Neural cell (in vitro differentiated cells): ENCODE results near the gene ATP5F1A. TPM values are rescaled to one million over a fixed set of nuclear protein-coding genes. Genes with fewer than 3 reads are reported as not detected.

ENCODE experiments used
- H2AFZ ChIP-seq: fragments of 200-600, 300-800 bp; sonication (generic), shearing (Covaris generic); 2 replicates; pipeline ENCODE4 v1.6.0; 2014; ENCODE audit warnings: low read depth, mild to moderate bottlenecking, antibody characterized with exemption, low read length, moderate library complexity
- H3F3A ChIP-seq: fragments of 200-600 bp; shearing (Covaris generic); 2 replicates; pipeline ENCODE4 v1.6.1; 2016; ENCODE audit warnings: mild to moderate bottlenecking, moderate library complexity, mixed read lengths, antibody characterized with exemption, low read length; ENCODE audit not compliant: insufficient read depth, poor library complexity, severe bottlenecking
- H3K27ac ChIP-seq: fragments of 200-600, 300-800 bp; sonication (generic), shearing (Covaris generic); 2 replicates; pipeline ENCODE4 v1.5.1; 2014; ENCODE audit warnings: mild to moderate bottlenecking, low read length, moderate library complexity
- H3K27me3 ChIP-seq: fragments of 300-800, 200-600 bp; sonication (generic), shearing (Covaris generic); 2 replicates; pipeline ENCODE4 v1.6.0; 2014; ENCODE audit warnings: mild to moderate bottlenecking, low read depth, low read length, moderate library complexity; ENCODE audit not compliant: insufficient read depth
- H3K36me3 ChIP-seq: fragments of 300-800, 200-600 bp; sonication (generic), shearing (Covaris generic); 2 replicates; pipeline ENCODE4 v1.5.1; 2014; ENCODE audit warnings: mild to moderate bottlenecking, antibody characterized with exemption, low read length, moderate library complexity; ENCODE audit not compliant: insufficient read depth
- H3K4me2 ChIP-seq: fragments of 300-800, 200-600 bp; sonication (generic), shearing (Covaris generic); 2 replicates; pipeline ENCODE4 v1.6.0; 2014; ENCODE audit warnings: mild to moderate bottlenecking, low read length
- H3K4me3 ChIP-seq: fragments of 300-800, 200-600 bp; sonication (generic), shearing (Covaris generic); 2 replicates; pipeline ENCODE4 v1.5.1; 2014; ENCODE audit warnings: mild to moderate bottlenecking, low read length, moderate library complexity
- H3K79me2 ChIP-seq: fragments of 200-600 bp; shearing (Covaris generic); replicated peaks from 2 replicates; pipeline ENCODE4 v1.6.0; 2014; ENCODE audit warnings: mild to moderate bottlenecking, low read length, moderate library complexity; ENCODE audit not compliant: insufficient read depth
- H3K9ac ChIP-seq: fragments of 300-800, 200-600 bp; sonication (generic), shearing (Covaris generic); 2 replicates; pipeline ENCODE4 v1.6.1; 2016; ENCODE audit warnings: mild to moderate bottlenecking, low read length, mixed read lengths
- H3K9me2 ChIP-seq: fragments of 200-600 bp; shearing (Covaris generic); 2 replicates; pipeline ENCODE4 v1.6.1; 2016; ENCODE audit warnings: mild to moderate bottlenecking, low read length, mixed read lengths; ENCODE audit not compliant: insufficient read depth
- H3K9me3 ChIP-seq: fragments of 200-600, 300-800 bp; sonication (generic), shearing (Covaris generic); 2 replicates; pipeline ENCODE4 v1.6.1; 2016; ENCODE audit warnings: mild to moderate bottlenecking, mixed run types, low read length, moderate library complexity, mixed read lengths
- H4K20me1 ChIP-seq: fragments of 200-600 bp; shearing (Covaris generic); 2 replicates; pipeline ENCODE4 v1.6.1; 2016; ENCODE audit warnings: mild to moderate bottlenecking, mixed run types; ENCODE audit not compliant: insufficient read depth
- CTCF ChIP-seq: fragments of 450-650 bp; IDR thresholded peaks from 2 replicates; pipeline ENCODE4 v1.5.1; 2014; ENCODE audit warnings: antibody characterized with exemption, mild to moderate bottlenecking, moderate library complexity; ENCODE audit not compliant: poor library complexity, severe bottlenecking
- EP300 ChIP-seq: fragments of 450-650 bp; conservative IDR thresholded peaks from 2 replicates; pipeline ENCODE4 v1.6.1; 2014; ENCODE audit warnings: antibody characterized with exemption, mild to moderate bottlenecking, moderate library complexity; ENCODE audit not compliant: poor library complexity, severe bottlenecking
- EZH2 ChIP-seq: fragments of 200-600, 300-800 bp; shearing (Covaris generic), sonication (generic); IDR thresholded peaks from 2 replicates; pipeline ENCODE4 v1.6.1; 2014; ENCODE audit warnings: antibody characterized with exemption, low read length, borderline replicate concordance, mild to moderate bottlenecking; ENCODE audit not compliant: insufficient read depth, poor library complexity, severe bottlenecking
- MXI1 ChIP-seq: fragments of 450-650 bp; conservative IDR thresholded peaks from 2 replicates; pipeline ENCODE4 v1.6.1; 2014; ENCODE audit warnings: antibody characterized with exemption, mild to moderate bottlenecking; ENCODE audit not compliant: poor library complexity, severe bottlenecking
- POLR2AphosphoS5 ChIP-seq: IDR thresholded peaks from 2 replicates; pipeline ENCODE4 v1.6.1; 2012
- RAD21 ChIP-seq: fragments of 450-650 bp; conservative IDR thresholded peaks from 2 replicates; pipeline ENCODE4 v1.6.1; 2014; ENCODE audit warnings: antibody characterized with exemption, mild to moderate bottlenecking, moderate library complexity
- REST ChIP-seq: IDR thresholded peaks from 2 replicates; pipeline ENCODE4 v1.6.1; 2012; ENCODE audit warnings: borderline replicate concordance
- SMC3 ChIP-seq: fragments of 450-650 bp; conservative IDR thresholded peaks from 2 replicates; pipeline ENCODE4 v1.6.1; 2014; ENCODE audit warnings: antibody characterized with exemption, mild to moderate bottlenecking, moderate library complexity; ENCODE audit not compliant: poor library complexity
- TAF1 ChIP-seq: IDR thresholded peaks from 2 replicates; pipeline ENCODE4 v1.6.1; 2012; ENCODE audit warnings: low read depth
- polyA plus RNA-seq: library from polyadenylated mRNA; depleted of rRNA; stranded (reverse); fragments of >200 nt; gene quantifications from 2 replicates; pipeline ENCODE4 v1.2.3, GENCODE V29; 2014

ATP5F1A gene
- polyA plus RNA-seq, 1 donor from 2014 or later, result 1,949 TPM

GRCh38 chr18:46034230-46034629, 63.9 kb downstream of the ATP5F1A start:
- no peaks in the 10 kb centered on the region for H4K20me1 ChIP-seq
- no peak overlapping the region for H3K27ac ChIP-seq
- H2AFZ ChIP-seq, result no peak overlapping the region
- H3K4me2 ChIP-seq, result no peak overlapping the region
- H3K9me2 ChIP-seq, result no peaks in the 10 kb centered on the region
- no peak for TF ChIP-seq TAF1
- TF ChIP-seq SMC3, result no peak
- no peak for TF ChIP-seq EP300
- no peak for TF ChIP-seq CTCF
- TF ChIP-seq RAD21, result no peak
- TF ChIP-seq EZH2, result no peak
- no peak for TF ChIP-seq REST
- no peak for TF ChIP-seq MXI1
- TF ChIP-seq POLR2AphosphoS5, result no peak
- no peak overlapping the region for H3K9ac ChIP-seq
- no peak overlapping the region for H3K4me3 ChIP-seq
- H3K27me3 ChIP-seq, result peaks cover 3% of the 10 kb centered on the region
- H3K79me2 ChIP-seq, result no peaks in the 10 kb centered on the region
- no peaks in the 10 kb centered on the region for H3F3A ChIP-seq
- H3K9me3 ChIP-seq, result no peaks in the 10 kb centered on the region
- H3K36me3 ChIP-seq, result no peaks in the 10 kb centered on the region

GRCh38 chr18:46031741-46032140, 66.4 kb downstream of the ATP5F1A start:
- H3K36me3 ChIP-seq, result no peaks in the 10 kb centered on the region
- H3K9ac ChIP-seq, result no peak overlapping the region
- TF ChIP-seq EP300 (no peak), RAD21 (no peak), TAF1 (no peak), REST (no peak), POLR2AphosphoS5 (no peak), EZH2 (no peak), SMC3 (no peak), CTCF (no peak), MXI1 (no peak)
- H3K9me3 ChIP-seq, result no peaks in the 10 kb centered on the region
- no peaks in the 10 kb centered on the region for H4K20me1 ChIP-seq
- H3F3A ChIP-seq, result no peaks in the 10 kb centered on the region
- H3K4me3 ChIP-seq, result no peak overlapping the region
- H3K79me2 ChIP-seq, result no peaks in the 10 kb centered on the region
- H2AFZ ChIP-seq, result no peak overlapping the region
- no peaks in the 10 kb centered on the region for H3K9me2 ChIP-seq
- H3K27me3 ChIP-seq, result peaks cover 3% of the 10 kb centered on the region
- H3K27ac ChIP-seq, result no peak overlapping the region
- H3K4me2 ChIP-seq, result no peak overlapping the region
